NCI-H2081 treated with DMSO at 0.1 percent for 48 hours (cell line): ENCODE data around the gene FOXP1.

Source experiments
- DNase-seq: peaks from one replicate; lab custom pipeline; 2025; lab: John Stamatoyannopoulos, UW

Gene FOXP1

DNA sequence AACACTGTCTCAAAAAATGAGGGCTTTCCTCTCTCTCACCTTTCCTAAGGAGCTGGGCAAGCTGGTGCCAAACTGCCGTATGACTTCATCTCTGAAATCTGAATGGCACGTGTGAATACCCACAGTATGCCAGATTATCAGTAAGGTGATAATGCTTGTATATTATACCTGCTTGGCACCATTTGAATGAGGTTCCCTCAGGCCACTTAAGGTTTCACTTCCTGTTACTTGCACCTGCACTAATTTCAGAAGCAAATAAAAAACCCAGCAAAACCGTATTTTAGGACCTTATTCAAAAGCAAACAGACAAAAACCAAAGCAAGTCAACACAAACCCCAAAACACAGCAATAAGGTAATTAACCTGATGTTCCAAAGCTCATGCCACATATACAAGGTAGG is 19.7 kb downstream of the FOXP1 start:
- no peak for DNase-seq

- DNase-seq: no peak
Measured at GRCh38 chr3:71562938-71563337, 20.6 kb downstream of the FOXP1 start.

DNA sequence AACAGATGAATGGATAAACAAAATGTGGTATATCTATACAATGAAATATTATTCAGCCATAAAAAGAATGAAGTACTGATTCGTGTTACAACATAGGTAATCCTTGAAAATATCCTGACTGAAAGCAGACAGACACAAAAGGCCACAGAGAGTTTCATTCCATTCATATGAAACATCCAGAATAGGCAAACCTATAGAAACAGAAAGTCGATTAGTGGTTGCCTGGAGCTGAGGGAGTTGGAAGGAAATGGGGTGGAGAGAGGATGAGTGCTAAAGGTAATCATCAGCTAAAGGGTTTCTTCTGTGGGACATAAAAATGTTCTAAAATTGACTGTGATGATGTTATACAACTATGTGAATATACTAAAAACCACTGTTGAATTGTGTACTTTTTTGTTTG is 22.9 kb downstream of the FOXP1 start:
- no peak for DNase-seq

GRCh38 chr3:71559578-71560162 is 23.9 kb downstream of the FOXP1 start:
- no peak for DNase-seq

GRCh38 chr3:71559021-71559420 is 24.5 kb downstream of the FOXP1 start:
- DNase-seq: no peak

- DNase-seq: no peak
Measured at GRCh38 chr3:71554649-71555048, 28.9 kb downstream of the FOXP1 start.

GRCh38 chr3:71551311-71551919 is 32.1 kb downstream of the FOXP1 start:
- DNase-seq: no peak

GRCh38 chr3:71549951-71550350 is 33.6 kb downstream of the FOXP1 start:
- no peak for DNase-seq

DNA sequence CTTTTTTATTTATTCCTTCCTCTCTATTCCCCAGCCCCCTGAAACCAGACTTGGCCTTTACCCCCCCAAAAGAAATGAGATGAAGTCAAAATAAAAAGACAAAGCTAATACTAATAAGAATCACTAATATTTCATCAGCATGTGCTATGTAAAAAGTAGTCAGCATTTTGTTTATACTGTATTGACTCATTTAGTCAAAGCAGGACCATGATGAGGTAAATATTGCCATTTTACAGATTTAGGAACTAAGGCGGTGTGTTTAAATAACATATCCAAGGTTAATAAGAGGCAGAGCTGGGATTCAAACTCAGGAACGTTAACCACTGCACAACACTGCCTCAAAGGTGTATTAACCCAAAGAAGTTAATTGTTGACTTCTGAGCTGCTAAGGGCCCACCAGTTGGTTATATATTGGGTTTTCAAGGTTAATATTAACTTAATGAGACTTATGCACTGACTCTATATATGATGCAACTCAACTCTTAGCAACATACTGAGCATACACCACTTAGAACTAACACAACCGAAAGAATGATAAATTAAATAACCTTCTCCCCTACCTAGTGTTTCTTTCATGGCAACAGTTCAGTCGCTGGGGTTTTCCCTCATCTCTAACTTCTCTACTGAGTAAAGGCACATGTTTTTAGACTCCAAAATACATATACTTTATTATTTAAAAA is 34.7 kb downstream of the FOXP1 start:
- no peak for DNase-seq

DNA sequence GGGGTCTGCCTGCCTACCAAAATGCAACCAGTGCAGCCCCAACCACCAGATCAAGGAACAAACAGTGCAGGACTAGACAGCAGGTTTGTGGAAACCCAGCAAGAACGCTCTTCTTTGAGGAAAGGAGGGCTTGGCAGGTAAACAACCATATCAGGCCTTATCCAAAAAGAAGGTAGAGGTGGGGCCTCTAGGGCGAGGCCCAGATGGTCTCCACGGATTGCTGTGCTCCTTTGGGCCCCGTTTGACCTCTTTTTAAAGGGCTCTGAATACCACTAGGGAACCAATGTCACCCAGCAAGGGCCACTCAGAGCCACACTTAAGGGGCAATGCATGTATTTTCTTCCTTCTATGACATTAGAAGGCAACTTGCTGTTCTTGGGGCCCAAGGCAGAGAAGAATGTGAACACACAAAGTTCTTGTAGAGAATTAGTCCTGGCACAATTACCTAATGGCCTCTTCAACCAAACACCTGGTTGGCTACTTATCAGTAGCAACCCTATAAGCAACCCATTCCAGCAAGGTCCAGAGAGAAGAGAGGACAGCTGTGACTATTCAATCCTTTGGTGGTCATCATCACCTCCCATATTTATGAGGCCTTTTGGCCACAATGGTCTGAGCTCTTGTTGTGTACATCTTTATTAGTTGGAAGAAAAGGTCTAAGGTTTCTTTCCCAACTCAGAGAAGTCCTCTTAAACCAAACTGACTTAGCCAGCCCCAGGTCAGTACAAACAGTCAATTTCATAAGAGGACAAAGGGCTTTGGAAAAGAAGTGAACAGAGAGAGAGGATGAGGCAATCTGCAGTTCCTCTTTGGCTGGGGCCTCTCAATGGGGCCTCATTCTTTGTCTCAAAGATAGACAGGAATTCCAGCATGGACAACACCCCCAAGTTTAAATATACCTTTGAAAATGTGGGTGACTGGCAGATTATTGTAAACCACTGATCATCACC is 36.0 kb downstream of the FOXP1 start:
- DNase-seq: no peak

DNA sequence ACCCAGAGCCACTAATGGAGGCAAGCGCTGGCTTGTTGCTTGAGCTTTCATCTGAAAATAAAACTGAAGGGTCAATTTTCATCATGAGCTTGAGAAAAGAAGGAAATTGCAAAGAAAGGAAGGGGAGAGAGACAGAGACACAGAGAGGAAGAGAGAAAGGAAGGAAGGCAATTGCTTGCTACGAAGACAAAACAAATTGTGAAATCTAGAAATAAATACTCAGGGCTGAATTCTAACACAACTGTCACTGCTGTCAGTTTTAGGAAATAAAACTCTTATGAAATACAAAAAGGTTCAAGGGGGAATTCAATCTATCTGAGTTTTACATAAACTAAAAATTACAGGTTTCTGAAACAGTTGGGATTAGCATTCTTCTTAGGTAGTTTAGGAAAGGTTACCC is 36.7 kb downstream of the FOXP1 start:
- DNase-seq: no peak

- no peak for DNase-seq
Measured at GRCh38 chr3:71545330-71545729, 38.2 kb downstream of the FOXP1 start.

GRCh38 chr3:71543371-71544016 is 40.0 kb downstream of the FOXP1 start:
- DNase-seq: no peak

DNA sequence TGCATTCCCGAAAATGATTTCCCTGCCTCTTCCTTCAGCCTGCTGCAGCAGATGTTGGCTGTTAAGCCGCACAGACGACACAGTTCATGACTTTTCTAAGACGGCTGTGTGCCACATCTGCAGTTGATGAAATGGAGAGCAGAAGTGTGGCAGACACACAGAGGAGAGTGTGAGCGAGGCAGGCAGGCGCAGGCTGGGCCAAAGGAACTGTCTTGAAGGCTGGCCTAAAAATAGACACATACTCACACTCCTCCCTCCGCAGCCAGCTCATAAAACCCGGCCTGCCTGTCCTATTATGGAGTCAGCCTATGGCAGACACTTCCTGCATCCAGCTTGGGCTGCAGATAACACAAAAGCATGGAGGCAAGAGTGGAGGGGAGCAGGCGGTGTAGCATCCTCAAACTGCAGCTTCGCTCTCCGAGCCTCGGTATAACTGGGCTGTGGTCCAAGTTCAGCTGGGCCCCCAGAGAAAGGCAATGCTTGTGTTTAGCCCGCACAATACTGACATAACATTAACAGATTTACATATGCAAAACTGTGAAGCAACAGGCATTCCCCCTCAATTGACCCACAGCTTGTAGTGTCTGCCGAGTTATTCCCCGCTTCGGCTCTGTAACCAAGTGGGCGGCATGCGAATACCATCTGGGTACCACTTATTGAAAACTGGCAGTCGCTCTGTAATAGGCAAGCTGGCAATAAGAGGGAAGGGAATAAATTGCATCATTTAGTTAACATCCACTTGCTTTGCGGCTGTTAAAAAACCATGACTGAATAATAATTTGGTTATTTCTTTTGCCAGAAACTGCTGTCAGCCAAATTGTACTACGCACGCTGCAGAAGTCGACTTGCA is 40.8 kb downstream of the FOXP1 start:
- no peak for DNase-seq

- no peak for DNase-seq
Measured at GRCh38 chr3:71541313-71541712, 42.2 kb downstream of the FOXP1 start.

- DNase-seq: no peak
Measured at GRCh38 chr3:71537211-71537611, 46.3 kb downstream of the FOXP1 start.

- no peak for DNase-seq
Measured at GRCh38 chr3:71536376-71536965, 47.1 kb downstream of the FOXP1 start.

- DNase-seq: no peak
Measured at GRCh38 chr3:71533588-71533987, 49.9 kb downstream of the FOXP1 start.

DNA sequence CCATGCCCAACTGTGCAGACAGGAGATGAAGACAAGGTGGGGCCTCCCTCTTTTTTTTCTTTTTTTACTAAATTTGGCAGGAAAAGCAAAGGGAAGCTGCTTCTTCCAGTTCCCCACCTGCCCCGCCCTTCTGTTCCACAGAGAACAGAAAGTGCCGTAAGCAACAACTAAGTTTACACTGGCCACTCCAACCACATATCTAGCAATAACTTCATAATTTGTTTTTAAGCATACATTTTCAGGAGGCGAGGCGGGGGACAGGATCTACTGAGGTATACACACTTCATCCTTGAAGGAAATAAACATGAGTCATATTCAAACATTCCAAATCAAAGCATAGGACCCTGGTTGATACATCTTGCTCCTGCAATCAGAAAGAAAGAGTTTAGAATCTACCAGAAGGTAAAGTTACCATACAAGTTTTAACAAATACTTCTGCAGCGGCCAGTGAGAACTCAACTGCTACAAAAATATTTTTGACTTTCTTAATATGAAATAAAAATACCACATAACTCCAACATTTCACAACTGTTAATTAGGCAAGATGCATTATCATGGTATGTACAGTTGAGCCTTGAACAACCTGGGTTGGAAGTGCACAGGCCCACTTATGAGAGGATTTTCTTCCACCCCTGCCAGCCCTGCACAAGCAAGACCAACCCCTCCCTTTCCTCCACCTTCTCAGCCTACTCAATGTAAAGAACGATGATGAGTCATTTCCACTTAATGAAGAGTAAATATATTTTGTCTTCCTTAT is 50.7 kb downstream of the FOXP1 start:
- DNase-seq: no peak
